ENCODE results near the gene ZNF680. TPM values are rescaled to one million over a fixed set of nuclear protein-coding genes. Genes with fewer than 3 reads are reported as not detected.
"Not testable (repeated sequence)": the region's sequence is repeated elsewhere in the genome, so short reads cannot be mapped to it uniquely, and the experiment has no call there.

The ZNF680 gene
- total and polyA plus RNA-seq, 2 experiments from 2014 or later: 27.3 to 62.5 TPM

- H2AFZ ChIP-seq: no peak overlapping the region
- Mint-ChIP-seq H3K4me1 (peaks cover 19% of the 10 kb centered on the region), H3K9me3 (peaks cover 54% of the 10 kb centered on the region), H3K27me3 (ENCODE audit: insufficient read depth, low read depth, poor library complexity) (peaks cover 8% of the 10 kb centered on the region), H3K27ac (peak overlapping the region; percentile 100), H3K4me3 (peak overlapping the region; percentile 96), H3K36me3 (ENCODE audit: low read depth) (peaks cover 44% of the 10 kb centered on the region)
- H3K27me3 ChIP-seq (ENCODE audit: insufficient read depth): peaks cover 5% of the 10 kb centered on the region; the same call in 1 of the 2 replicates
- DNase-seq (ENCODE audit: low spot score) (peak; percentile 81), ATAC-seq (peak; percentile 89)
- no peaks in the 10 kb centered on the region for H3K9me2 ChIP-seq (ENCODE audit: insufficient read depth)
- H3K27ac ChIP-seq (ENCODE audit: low read depth): peak overlapping the region; percentile 92
- peaks cover 7% of the 10 kb centered on the region; the same call in 1 of the 2 replicates for H3K36me3 ChIP-seq (ENCODE audit: insufficient read depth)
- peaks cover 35% of the 10 kb centered on the region for H3K79me2 ChIP-seq (replicated peaks; ENCODE audit: insufficient read depth)
- TF ChIP-seq POLR2AphosphoS5 (IDR thresholded peaks at IDR 0.05; ENCODE audit: low read depth): peak; percentile 51
- TF ChIP-seq JUNB (IDR thresholded peaks at IDR 0.05; ENCODE audit: unreplicated experiment): no peak
- peak; percentile 50; the same call in 1 of the 2 replicates for TF ChIP-seq ZNF462 (CRISPR knock-in tag; IDR thresholded peaks at IDR 0.05)
- peak overlapping the region; percentile 67 for H3K4me2 ChIP-seq
- 0 out of 2 replicates have a peak, but pooled peaks cover under 1% of the 10 kb centered on the region for H4K20me1 ChIP-seq (replicated peaks; ENCODE audit: insufficient read depth)
- peaks cover 15% of the 10 kb centered on the region for H3K4me1 ChIP-seq (ENCODE audit: insufficient read depth)
- peak overlapping the region; percentile 64 for H3K4me3 ChIP-seq
- no peaks in the 10 kb centered on the region for H3F3A ChIP-seq (replicated peaks; ENCODE audit: low read depth)
These were observed 11.7 kb upstream of the ZNF680 start for GRCh38 chr7:64574540-64575099.

GRCh38 chr7:64570284-64570605, 7.4 kb upstream of the ZNF680 start:
- H3F3A ChIP-seq (replicated peaks; ENCODE audit: low read depth); H3K9me2 ChIP-seq (ENCODE audit: insufficient read depth); H3K79me2 ChIP-seq (replicated peaks; ENCODE audit: insufficient read depth); H2AFZ ChIP-seq; DNase-seq (ENCODE audit: low spot score); H3K27me3 ChIP-seq (ENCODE audit: insufficient read depth); H3K27ac ChIP-seq (ENCODE audit: low read depth); H3K27ac Mint-ChIP-seq; H3K36me3 Mint-ChIP-seq (ENCODE audit: low read depth); H3K36me3 ChIP-seq (ENCODE audit: insufficient read depth); H4K20me1 ChIP-seq (replicated peaks; ENCODE audit: insufficient read depth): not testable (repeated sequence)
- Mint-ChIP-seq H3K27me3 (ENCODE audit: insufficient read depth, low read depth, poor library complexity) (peaks cover 12% of the 10 kb centered on the region), H3K4me1 (peaks cover 22% of the 10 kb centered on the region), H3K9me3 (peaks cover 36% of the 10 kb centered on the region), H3K4me3 (peak overlapping the region; percentile 81)
- Histone ChIP-seq H3K4me2 (peak overlapping the region; percentile 75), H3K4me3 (peak overlapping the region; percentile 53), H3K4me1 (ENCODE audit: insufficient read depth) (peaks cover 15% of the 10 kb centered on the region)
- ATAC-seq: peak; percentile 9

Measured in GM23338 (cell line).